HG03469 (cell line): ENCODE measurements around the gene SMIM9.
"Not testable (repeated sequence)": the region's sequence is repeated elsewhere in the genome, so short reads cannot be mapped to it uniquely, and the experiment has no call there.

Experiments
- ATAC-seq: cut with Tn5 transposase; IDR thresholded peaks from one replicate; pipeline ENCODE4 v1.9.1; 2021; ENCODE audit warnings: mild to moderate bottlenecking, moderate library complexity, moderate number of reproducible peaks; ENCODE audit not compliant: unreplicated experiment

Gene SMIM9

GRCh38 chrX:154834562-154834961, at the start of gene SMIM9:
Gene SMIM9, minus strand, starts transcription at chrX:154834662. Its CDS starts 3,806 bp downstream, at chrX:154830856.
- no peak for ATAC-seq

GRCh38 chrX:154884069-154884468, 49.6 kb upstream of the SMIM9 start:
- not testable (repeated sequence) for ATAC-seq

- no peak for ATAC-seq
Observed at GRCh38 chrX:154873329-154873728, 38.9 kb upstream of the SMIM9 start.

DNA sequence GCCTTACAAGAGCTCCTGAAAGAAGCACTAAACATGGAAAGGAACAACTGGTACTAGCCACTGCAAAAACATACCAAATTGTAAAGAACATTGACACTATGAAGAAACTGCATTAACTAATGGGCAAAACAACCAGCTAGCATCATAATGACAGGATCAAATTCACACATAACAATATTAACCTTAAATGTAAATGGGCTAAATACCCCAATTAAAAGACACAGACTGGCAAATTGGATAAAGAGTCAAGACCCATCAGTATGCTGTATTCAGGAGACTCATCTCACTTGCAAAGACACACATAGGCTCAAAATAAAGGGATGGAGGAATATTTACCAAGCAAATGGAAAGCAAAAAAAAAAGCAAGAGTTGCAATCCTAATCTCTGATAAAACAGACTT, 34.1 kb upstream of the SMIM9 start:
- not testable (repeated sequence) for ATAC-seq

DNA sequence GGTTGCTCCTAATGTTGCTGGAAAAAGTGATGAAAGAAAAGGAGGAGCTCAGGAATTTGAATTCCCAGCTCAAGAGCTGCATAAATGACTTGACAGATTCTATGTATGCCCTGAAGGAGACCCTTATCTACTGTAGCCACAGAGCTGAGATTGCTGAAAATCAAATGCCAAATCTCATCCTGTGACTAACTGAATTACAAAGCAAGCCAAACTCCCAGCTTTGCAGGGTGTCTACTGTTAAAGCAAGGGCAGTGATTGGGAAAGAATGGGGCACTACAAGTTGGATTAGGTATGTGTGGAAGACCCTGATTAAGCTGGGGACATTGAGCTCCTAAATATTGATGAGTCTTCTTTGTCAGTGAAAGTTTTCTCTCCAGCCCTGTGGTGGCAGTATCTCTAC, 20.8 kb upstream of the SMIM9 start:
- no peak for ATAC-seq

- ATAC-seq = no peak
Observed at GRCh38 chrX:154850957-154851611, 16.6 kb upstream of the SMIM9 start.

DNA sequence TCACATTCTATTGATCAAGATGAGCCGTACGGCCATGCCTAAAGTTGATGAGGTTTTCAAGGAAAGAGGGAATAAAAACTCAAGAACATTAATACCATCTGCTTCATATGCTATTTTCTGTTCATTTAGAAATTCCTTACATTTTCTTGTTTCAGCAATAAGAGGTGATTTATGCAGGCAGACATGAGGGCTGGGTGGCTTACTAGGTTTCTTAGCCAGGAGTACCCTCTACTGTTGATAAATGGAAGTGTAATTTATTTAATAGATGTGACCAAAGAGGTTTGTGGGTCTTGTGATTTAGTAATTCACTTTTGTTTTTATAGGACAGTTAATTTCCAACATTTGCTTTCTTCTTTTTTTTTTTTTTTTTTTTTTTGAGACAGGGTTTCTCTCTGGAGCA, 6.4 kb upstream of the SMIM9 start:
- no peak for ATAC-seq

- ATAC-seq = no peak
Observed at GRCh38 chrX:154836163-154836562, 1.7 kb upstream of the SMIM9 start.

GRCh38 chrX:154833746-154834274, 652 bp downstream of the SMIM9 start:
- ATAC-seq = no peak

GRCh38 chrX:154829926-154830442, 4.5 kb downstream of the SMIM9 start:
- no peak for ATAC-seq

- ATAC-seq = no peak
Observed at GRCh38 chrX:154829134-154829533, 5.3 kb downstream of the SMIM9 start.

DNA sequence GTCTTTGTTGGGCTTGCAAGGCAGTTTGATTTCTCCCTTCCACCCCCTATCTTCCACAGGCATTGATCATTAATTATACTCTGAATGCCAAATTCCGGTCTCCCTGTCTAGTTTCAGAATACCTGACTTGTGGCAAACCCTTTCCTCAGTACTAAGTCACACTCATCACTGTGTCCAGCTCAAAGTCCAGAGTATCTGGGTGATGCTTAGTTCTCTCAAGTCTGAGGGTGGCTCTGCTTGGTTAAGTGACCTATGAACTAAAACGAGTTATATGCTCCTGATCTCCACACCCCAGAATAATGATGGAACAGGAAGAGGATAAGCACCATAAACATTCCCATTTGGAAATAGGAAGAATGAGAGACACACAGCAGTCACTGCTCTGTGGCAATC, 6.5 kb downstream of the SMIM9 start:
- no peak for ATAC-seq

DNA sequence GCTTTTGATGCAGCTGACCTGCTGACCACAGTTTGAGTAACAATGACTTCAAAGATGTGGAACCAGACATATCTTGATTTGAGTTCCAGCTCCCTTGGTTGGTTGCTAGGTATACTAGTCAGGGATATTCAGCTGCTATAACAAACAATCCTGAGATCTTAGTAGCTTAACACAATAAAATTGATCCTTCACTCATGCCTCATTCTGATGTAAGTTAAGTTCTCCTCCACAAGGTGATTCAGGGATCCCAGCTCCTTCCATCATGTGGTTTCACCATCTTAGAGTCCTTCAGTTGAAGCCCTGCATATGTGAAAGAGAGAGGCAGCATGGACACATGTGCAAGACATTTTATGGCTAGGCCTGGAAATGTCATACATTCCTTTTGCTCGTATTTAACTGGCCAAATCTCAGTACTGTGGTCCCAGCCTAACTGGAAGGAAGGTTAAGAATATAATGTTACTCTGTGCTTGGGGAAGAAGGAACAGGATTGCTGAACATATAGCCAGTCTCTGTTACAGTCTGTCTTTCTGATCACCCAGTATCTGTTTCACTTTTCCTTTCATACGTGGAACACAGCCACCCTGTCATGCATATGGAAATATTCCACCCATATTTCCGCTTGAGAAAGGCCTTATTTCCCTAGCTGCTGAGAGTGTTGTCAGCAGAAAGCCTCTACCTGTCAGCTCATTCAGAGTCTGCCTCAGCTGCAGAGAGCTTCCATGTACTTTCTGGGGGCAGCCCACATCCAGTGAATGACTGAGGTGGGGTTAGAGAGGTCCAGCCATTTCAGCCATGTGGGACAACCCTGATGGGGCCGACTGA, 7.1 kb downstream of the SMIM9 start:
- peak; percentile 75 for ATAC-seq

- ATAC-seq = not testable (repeated sequence)
Observed at GRCh38 chrX:154825586-154825985, 8.9 kb downstream of the SMIM9 start.

DNA sequence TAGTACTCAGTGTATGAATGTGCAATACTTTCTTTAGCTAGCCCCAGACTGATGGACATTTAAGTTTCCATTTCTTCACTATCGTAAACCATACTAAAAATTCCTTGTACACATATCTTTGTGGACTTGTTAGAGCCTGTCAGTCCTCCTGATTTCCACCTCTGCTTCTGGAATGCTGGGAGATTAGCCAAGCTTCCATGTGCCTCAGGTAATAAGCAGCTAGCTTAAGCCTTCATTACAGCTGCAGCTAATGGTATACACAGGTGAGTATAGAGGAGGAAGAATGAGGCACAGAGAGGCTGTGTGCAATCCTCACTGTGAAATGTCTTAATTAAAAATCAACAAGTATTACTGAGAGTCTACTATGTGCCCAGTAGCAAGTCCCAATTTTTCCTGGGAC, 9.8 kb downstream of the SMIM9 start:
- no peak for ATAC-seq

DNA sequence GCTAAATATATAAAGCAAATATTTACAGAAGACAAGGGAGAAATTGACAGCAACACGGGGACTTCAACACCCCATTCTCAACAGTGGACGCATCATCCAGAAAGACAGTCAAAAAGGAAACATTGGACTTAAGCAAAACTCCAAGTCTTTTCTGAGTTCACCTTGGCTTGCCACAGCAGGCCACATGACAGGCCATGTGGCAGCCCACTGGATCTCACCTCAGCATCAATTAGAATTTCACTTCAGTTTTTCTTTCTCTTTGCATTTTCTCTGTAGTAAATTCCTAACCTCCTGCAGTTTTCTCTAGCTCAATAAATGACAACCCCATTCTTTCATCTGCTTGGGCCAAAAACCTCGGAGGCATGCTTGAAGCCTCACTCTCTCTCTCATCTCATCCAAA, 12.4 kb downstream of the SMIM9 start:
- no peak for ATAC-seq

DNA sequence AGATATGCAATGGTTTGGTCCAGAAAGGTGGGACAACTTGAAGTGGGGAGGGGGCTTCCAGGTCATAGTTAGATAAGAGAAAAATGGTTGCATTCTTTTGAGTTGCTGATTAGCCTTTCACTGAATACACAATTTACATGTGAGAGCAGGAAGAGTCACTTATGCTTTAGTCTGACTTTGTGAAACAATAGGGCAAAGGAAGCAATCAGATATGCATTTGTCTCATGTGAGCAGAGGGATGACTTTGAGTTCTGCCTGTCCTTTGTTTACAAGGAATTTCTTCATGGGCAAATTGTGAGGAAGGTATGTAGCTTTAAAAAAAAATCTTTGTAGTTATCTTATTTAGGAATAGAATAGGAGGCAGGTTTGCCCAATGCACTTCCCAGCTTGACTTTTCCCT, 12.9 kb downstream of the SMIM9 start:
- ATAC-seq = no peak

- no peak for ATAC-seq
Observed at GRCh38 chrX:154819771-154820341, 14.6 kb downstream of the SMIM9 start.

GRCh38 chrX:154818916-154819770, 15.3 kb downstream of the SMIM9 start:
- no peak for ATAC-seq

DNA sequence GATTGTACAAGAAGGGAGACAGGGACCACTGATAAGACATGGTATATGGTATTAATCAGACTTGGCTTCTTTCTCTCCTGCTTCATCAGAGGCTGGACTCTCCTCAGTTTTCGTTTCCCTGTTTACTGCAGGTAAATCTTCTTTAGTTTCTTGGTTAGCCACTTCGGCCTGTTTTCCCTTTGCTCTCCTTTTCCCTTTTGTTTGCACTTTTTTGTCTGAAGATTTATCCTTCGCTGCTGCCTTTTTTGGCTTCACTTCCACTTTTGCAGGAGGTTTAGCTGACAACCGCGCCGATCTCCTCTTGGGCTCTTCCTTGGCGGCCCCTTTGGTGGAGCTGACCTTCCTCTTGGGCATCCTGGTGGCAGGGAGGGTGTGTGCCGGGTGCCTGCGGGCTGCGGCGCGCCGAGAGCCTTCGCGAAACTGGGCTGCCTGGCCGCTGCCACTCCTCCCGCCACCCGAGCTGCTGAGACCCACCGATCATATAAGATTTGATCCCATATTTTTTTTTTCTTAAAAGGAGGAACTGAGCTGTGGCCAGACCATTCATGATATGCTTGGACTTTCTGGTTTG, 17.3 kb downstream of the SMIM9 start:
- not testable (repeated sequence) for ATAC-seq
